GM12801 (cell line): Measurements from ENCODE around the gene CD84.

Source experiments
- TF ChIP-seq, protein P1 (sequence below): IDR thresholded peaks from one replicate; pipeline ENCODE4 v1.5.1; 2011; ENCODE audit warnings: control low read depth; ENCODE audit not compliant: insufficient read length; ENCODE audit errors: extremely low read depth

Gene CD84

DNA sequence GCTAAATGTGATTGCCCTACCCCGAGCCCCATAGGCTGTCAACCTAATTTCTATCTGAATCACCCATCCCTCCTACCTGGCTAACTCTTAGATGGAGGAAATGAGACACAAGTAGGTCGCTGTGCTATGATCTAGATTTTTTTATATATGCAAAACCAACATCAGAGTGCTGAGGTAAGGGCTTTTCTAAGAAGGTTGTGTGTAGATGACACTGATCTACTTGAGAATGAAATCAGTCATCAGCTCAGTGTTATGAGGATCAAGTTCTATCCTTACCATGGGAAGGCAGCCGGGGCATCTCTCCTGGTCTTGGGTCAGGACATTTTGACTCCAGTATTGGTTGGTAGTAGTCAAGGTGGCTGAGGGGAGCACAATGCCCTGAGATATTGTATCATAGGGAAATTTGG lies 43.9 kb upstream of the CD84 start:
- TF ChIP-seq, protein P1, sequence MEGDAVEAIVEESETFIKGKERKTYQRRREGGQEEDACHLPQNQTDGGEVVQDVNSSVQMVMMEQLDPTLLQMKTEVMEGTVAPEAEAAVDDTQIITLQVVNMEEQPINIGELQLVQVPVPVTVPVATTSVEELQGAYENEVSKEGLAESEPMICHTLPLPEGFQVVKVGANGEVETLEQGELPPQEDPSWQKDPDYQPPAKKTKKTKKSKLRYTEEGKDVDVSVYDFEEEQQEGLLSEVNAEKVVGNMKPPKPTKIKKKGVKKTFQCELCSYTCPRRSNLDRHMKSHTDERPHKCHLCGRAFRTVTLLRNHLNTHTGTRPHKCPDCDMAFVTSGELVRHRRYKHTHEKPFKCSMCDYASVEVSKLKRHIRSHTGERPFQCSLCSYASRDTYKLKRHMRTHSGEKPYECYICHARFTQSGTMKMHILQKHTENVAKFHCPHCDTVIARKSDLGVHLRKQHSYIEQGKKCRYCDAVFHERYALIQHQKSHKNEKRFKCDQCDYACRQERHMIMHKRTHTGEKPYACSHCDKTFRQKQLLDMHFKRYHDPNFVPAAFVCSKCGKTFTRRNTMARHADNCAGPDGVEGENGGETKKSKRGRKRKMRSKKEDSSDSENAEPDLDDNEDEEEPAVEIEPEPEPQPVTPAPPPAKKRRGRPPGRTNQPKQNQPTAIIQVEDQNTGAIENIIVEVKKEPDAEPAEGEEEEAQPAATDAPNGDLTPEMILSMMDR: no peak

DNA sequence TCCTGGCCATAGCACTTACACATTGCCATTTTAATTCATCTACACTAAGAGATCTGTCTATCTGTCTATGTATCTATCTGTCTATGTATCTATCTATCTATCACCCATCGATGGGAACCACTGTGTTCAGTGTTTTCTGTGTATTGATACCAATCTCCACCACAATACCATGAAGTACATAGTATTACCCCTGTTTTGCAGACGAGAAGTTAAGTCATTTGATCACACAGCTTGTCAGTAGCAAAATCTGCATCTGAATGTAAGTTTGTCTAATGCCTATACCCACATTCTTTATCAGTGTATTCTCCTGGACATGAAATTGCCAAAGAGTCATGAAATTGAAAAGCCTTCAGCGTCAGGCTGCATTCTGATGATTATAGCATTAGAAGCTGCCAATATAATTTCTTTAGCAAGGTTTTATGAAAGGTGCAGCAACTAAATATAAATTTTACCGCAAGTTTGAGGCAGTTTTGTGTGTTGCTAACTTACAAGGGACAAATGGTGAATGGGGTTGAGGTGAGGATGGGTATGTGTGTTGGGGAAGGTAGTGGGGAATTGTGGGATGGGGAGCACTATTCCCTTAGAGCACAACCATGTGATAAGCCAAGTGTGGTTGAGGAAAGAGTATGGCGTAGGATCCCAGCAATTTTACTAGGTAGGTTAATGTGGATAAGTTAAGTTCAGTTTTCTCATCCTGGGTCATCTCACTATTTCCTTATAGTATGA lies 43.4 kb upstream of the CD84 start:
- TF ChIP-seq, protein P1: no peak

DNA sequence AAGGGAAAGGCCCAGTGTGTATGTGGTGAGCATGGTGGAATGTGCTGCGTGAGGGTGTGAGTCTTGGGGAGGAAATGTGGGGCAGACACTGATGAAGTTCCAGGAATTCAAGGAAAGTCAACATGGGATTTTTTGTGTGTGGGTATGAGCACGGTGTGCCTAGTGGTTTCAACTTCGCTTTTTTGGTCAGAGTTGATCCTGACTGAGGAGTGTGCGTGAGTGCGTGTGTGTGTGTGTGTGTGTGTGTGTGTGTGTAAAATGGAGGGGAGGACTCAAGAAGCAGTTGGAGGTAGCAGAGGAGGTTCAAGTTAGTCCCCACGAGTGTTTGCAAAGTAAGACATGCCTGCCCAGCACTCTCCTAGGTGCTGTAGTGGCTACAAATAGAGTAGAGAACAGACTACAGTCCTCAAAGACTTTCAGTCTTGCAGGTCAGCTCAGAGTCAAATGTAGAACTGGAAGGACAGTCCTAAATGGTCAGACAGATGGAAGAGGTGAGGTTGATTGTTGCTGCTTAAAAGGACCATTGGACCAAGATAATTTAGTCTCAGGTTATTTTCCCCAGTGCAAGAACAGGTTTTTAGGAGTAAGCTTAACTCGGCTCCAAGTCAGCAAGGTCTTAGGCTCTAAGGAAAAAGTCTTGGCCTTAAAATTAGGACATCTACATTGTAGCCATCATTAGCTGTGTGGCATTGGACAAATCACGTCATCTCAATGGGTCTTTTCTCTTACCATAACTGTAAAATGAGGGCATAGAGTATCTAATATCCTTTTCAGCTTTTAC lies 42.5 kb upstream of the CD84 start:
- TF ChIP-seq, protein P1: no peak

DNA sequence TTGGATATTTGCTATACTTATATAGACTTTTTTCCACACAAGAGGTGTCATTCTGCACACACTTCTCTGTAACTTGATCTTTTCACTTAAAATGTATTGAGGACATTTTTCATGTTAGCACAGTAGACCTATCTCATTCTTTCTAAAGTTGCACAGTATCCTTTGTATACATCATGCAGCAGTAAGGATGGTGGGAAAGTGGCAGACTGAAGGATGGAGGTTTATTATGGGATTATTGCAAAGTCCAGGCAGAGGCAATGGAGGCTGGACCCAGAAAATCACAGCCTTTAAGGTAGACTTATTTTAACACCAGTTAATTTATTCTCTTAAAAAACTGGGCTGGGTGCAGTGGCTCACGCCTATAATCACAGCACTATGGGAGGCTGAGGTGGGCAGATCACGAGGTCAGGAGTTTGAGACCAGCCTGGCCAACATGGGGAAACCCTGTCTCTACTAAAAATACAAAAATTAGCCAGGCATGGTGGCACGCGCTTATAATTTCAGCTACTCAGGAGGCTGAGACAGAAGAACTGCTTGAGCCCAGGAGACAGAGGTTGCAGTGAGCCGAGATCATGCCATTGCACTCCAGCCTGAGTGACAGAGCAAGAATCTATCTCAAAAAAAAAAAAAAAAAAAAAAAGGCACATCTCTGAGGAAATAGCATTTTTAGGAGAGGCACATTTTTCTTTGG lies 41.8 kb upstream of the CD84 start:
- TF ChIP-seq, protein P1: no peak

DNA sequence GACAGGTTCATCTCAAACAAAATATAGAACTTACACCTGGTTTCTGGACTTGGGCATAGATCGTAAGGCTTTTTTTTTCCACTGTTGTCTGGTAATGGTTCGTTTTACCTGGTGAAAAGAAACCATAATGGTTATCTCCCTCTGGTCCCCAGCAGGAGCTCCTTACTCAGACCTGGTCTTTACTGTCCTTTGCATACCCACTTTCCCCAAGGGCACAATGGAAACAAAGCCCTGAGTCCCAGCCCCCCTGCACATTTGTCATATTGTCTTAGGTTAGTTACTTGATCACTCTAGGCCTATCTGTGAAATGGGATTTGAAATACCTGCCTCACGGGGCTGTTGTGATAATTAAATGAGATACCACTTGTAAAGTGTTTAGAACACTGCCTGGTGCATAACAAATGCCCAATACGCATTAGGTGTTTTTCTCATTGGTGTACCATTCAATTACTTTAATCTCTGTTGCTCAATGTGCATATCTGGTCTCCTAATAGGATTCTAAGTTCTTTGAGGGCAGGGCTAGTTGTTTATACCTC lies 40.5 kb upstream of the CD84 start:
- TF ChIP-seq, protein P1: no peak

DNA sequence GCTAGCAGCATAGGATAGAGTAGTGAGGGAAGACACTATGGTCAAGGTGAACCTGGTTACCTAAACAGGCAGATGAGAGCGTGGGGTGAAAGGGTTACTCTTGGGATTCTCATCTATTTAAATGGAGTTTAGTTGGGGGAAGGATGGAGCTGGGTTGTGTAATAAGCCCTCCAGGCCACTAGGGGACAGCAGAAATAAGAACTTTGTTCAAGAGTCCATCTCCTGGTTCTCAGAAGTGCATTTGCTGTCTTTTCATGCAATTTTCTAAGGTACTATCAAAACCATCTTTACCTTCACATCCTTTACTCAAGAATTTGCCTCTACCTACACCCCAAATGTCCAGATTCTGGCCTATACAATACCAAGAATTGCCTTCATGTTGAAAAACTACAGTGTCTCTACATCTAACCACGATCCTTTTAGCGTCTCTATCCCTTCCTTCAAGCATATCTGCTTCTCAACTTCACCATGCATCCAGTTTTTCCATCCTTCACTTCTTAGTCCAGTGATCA lies 39.5 kb upstream of the CD84 start:
- TF ChIP-seq, protein P1: no peak

DNA sequence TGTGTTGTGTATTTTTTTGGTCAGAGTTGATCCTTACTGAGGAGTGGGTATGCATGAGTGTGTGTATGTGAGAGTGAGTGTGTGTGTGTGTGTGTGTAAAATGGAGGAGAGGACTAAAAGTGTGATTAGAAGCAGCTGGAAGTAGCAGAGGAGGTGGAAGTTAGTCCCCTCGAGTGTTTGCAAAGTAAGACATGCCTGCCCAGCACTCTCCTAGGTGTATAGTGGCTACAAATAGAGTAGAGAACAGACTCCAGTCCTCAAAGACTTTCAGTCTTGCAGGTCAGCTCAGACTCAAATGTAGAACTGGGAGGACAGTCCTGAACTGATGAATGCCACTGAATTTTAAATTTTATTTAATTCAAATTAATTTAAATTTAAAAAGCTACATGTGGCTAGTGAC lies 39.0 kb upstream of the CD84 start:
- TF ChIP-seq, protein P1: no peak
